Thyroid gland (tissue), 4 donors: Measurements from ENCODE around the gene HOXC4.

ENCODE experiments used
- POLR2A ChIP-seq, 2 donors: fragments of 450-650 bp; IDR thresholded peaks; one replicate each; pipeline ENCODE4 v1.6.1; 2017; ENCODE audit warnings: antibody characterized with exemption in 2 of 2, mild to moderate bottlenecking in 2 of 2, moderate library complexity in 1 of 2
- TF ChIP-seq, protein P1 (sequence below), 6 experiments: fragments of 200-600 bp in 3 of 6; fragments of 450-650 bp in 3 of 6; sonication (generic) in 3 of 6; IDR thresholded peaks; one replicate each; pipeline ENCODE4 v1.5.1; 2016 to 2019; ENCODE audit warnings: antibody characterized with exemption in 6 of 6, mild to moderate bottlenecking in 2 of 6, inconsistent platforms in 1 of 6, moderate library complexity in 1 of 6

DNA sequence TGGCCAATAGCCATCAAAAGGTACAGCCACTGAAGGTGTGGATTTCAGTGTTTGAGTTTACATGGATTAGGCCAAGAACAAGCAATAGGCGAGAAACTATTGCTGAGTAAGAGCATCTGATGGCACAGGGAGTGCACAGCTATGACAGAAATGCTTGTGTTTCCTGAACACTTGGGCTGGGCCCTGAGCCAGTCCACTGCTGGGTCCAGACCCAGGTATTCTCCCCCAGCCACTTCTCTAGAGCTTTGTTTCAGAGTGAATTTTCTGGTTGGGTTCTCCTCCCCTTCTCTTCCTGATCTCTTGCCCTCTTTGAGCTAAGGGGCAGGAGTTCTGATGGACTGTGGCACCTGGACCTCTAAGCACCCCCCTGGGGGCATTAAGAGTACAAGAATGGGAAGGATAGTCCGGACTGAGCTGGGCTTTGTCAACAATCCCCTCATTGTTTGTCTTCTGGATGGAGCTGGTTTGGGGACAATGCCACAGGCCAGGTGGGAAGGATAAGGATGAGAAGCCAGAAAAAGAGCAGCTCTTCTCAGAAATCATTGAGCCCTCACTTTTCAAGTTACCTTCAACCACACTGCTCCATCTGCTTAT, 12.4 kb upstream of the HOXC4 start:
- TF ChIP-seq, protein P1, sequence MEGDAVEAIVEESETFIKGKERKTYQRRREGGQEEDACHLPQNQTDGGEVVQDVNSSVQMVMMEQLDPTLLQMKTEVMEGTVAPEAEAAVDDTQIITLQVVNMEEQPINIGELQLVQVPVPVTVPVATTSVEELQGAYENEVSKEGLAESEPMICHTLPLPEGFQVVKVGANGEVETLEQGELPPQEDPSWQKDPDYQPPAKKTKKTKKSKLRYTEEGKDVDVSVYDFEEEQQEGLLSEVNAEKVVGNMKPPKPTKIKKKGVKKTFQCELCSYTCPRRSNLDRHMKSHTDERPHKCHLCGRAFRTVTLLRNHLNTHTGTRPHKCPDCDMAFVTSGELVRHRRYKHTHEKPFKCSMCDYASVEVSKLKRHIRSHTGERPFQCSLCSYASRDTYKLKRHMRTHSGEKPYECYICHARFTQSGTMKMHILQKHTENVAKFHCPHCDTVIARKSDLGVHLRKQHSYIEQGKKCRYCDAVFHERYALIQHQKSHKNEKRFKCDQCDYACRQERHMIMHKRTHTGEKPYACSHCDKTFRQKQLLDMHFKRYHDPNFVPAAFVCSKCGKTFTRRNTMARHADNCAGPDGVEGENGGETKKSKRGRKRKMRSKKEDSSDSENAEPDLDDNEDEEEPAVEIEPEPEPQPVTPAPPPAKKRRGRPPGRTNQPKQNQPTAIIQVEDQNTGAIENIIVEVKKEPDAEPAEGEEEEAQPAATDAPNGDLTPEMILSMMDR (IDR thresholded peaks at IDR 0.05): no peak
- TF ChIP-seq POLR2A (IDR thresholded peaks at IDR 0.05): no peak
